BE2C (cell line): Measurements from ENCODE around the gene KCNT2.

Source experiments
- DNase-seq: peaks from one replicate; pipeline ENCODE4 v3.0.0-alpha.2; 2020
- H3K27me3 ChIP-seq: fragments of 250-450 bp; sonication (Bioruptor Pico); 2 replicates; pipeline ENCODE4 v1.5.1; 2020; ENCODE audit warnings: mild to moderate bottlenecking
- H3K36me3 ChIP-seq: fragments of 250-450 bp; sonication (Bioruptor Pico); 2 replicates; pipeline ENCODE4 v1.5.1; 2020; ENCODE audit warnings: mild to moderate bottlenecking
- H3K4me1 ChIP-seq: fragments of 250-450 bp; sonication (Bioruptor Pico); 2 replicates; pipeline ENCODE4 v1.5.1; 2020
- H3K4me3 ChIP-seq: 2 replicates; pipeline ENCODE4 v1.5.1; 2011; ENCODE audit warnings: low read depth, low read length
- H3K9me3 ChIP-seq: fragments of 250-450 bp; sonication (Bioruptor Pico); 2 replicates; pipeline ENCODE4 v1.5.1; 2020
- TF ChIP-seq, protein P1 (sequence below): IDR thresholded peaks from 2 replicates; pipeline ENCODE4 v1.5.1; 2012; ENCODE audit warnings: mild to moderate bottlenecking, low read depth, low read length

The KCNT2 gene

DNA sequence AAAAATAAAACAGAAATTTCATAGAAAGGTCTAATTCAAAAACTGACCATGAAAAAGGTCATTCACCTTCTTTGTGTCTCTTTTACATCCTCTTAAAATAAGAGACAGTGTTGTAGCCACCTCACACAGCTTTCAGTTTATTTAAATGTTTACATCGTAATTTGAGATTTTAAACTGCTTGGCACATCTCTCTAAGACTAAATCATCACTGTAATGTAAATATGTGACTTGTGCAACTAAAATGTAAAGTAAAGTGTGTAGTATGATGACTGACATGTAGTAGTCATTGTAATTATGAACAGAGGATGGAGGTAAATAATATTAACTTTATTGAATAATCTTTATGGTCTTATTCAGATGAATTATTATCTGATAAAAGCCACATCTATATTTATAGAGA is 283.9 kb downstream of the KCNT2 start:
- TF ChIP-seq, protein P1, sequence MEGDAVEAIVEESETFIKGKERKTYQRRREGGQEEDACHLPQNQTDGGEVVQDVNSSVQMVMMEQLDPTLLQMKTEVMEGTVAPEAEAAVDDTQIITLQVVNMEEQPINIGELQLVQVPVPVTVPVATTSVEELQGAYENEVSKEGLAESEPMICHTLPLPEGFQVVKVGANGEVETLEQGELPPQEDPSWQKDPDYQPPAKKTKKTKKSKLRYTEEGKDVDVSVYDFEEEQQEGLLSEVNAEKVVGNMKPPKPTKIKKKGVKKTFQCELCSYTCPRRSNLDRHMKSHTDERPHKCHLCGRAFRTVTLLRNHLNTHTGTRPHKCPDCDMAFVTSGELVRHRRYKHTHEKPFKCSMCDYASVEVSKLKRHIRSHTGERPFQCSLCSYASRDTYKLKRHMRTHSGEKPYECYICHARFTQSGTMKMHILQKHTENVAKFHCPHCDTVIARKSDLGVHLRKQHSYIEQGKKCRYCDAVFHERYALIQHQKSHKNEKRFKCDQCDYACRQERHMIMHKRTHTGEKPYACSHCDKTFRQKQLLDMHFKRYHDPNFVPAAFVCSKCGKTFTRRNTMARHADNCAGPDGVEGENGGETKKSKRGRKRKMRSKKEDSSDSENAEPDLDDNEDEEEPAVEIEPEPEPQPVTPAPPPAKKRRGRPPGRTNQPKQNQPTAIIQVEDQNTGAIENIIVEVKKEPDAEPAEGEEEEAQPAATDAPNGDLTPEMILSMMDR = no peak
- no peaks in the 10 kb centered on the region for H3K36me3 ChIP-seq
- H3K4me1 ChIP-seq = no peaks in the 10 kb centered on the region
- H3K9me3 ChIP-seq = no peaks in the 10 kb centered on the region
- no peaks in the 10 kb centered on the region for H3K27me3 ChIP-seq
- no peak for DNase-seq
- H3K4me3 ChIP-seq = no peak overlapping the region

DNA sequence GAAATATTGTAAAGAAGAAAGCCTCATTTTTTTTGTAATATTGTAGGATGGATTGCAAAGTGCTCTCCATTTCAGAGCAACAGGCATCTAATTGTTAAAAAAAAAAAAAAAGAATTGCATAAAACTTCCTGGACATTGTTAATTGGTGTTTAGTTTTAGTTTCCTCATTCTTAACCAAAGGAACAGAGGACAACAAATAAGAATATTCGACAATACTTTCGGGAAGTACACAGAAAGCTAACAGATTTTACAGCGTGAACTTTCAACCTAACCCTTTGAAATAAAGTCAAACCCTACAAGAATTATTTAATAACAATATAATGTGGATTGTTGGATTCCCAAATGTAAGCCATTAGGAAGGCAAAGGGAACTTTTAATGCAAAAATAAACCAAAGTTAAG is 284.4 kb downstream of the KCNT2 start:
- H3K27me3 ChIP-seq = no peaks in the 10 kb centered on the region
- TF ChIP-seq, protein P1 = no peak
- H3K9me3 ChIP-seq = no peaks in the 10 kb centered on the region
- H3K36me3 ChIP-seq = no peaks in the 10 kb centered on the region
- no peak for DNase-seq
- no peaks in the 10 kb centered on the region for H3K4me1 ChIP-seq
- no peak overlapping the region for H3K4me3 ChIP-seq

DNA sequence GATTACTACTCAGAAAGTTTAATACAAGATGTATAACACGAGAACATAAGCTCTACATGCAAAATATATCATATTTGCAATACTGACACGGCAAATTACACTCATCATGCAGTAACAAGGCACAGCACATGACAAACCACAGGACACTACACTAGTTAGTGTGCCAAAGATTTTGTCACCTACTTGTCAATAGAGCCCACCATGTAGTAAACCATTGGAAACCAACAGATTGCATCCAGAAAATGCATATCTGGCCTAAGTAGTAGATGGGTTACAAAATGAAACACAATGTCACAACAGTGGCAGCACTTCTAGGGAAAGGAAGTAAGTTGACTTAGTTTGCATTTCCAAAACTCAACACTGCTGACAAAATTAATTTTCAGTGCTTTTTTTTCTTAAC is 288.9 kb downstream of the KCNT2 start:
- TF ChIP-seq, protein P1 = no peak

DNA sequence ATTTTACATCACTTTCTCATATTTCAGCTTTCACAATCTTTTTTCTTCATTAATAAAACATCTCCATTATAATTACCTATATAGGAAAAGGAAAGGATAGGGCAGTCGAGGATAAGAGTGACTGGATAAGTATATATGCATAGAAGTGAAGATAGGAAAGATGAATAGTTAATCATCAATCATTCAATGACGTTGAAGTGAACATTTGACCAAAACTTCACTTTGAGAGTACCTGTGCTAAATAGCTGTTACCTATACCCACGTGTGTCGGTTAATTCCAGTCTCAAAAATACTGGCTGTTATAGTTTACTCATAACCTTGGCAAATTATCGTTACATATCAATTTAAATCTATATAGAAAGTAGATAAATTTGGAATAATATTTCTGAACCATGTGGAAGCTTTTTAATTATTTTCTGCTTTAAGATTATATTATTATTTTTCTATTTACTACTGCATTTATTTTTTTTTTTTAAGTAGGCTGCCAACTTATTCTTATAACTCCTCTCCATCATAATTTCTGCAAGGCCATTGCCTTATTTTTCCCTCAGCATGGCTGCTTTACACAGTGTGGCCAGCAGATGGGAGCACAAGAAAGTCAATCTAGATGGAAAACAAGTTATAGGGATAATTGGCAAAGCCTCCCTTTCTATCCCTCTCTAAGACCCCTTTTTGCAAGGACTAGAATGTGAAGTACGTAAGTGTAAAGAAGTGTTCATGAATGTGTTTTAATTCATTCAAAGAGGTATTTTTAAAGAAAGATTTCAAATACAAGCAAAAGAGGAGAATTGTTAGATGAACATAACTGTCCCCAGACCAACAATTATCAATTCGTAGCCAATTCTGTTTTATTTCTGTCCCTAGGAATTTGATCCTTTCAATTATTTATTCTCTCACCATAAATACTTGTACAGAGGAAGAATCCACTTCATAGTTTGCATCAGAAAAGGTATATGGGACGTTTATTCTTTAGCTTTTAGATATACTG is 290.4 kb downstream of the KCNT2 start:
- TF ChIP-seq, protein P1 = peak; percentile 85
- Histone ChIP-seq H3K4me3 (no peak overlapping the region), H3K36me3 (no peaks in the 10 kb centered on the region), H3K27me3 (no peaks in the 10 kb centered on the region), H3K9me3 (no peaks in the 10 kb centered on the region), H3K4me1 (no peaks in the 10 kb centered on the region)
- DNase-seq = peak; percentile 49

More for the DNA sequence above, 288.9 kb downstream of the KCNT2 start:
- Histone ChIP-seq H3K4me3 (no peak overlapping the region), H3K36me3 (no peaks in the 10 kb centered on the region), H3K27me3 (no peaks in the 10 kb centered on the region), H3K9me3 (no peaks in the 10 kb centered on the region), H3K4me1 (no peaks in the 10 kb centered on the region)
- no peak for DNase-seq

DNA sequence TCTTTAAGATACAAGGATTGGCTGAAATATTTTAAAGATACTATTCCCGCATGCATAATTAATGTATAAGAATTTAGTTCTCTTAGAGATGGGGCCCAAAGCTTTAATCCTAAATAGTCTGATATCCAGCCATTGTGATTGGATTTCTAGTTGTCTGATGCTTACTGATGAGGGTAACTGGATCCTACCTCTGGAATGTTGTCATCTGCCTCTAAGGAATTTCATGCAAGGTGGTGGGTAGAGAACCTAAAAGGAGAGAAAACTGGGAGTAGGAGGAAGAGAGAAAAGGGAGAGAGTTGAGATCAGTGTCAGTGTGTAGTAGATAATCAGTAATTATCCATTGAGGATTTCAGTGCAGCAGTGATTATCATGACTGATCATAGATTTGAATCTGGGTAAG is 295.5 kb downstream of the KCNT2 start:
- no peak for DNase-seq
- TF ChIP-seq, protein P1 = no peak
- H3K27me3 ChIP-seq = no peaks in the 10 kb centered on the region

DNA sequence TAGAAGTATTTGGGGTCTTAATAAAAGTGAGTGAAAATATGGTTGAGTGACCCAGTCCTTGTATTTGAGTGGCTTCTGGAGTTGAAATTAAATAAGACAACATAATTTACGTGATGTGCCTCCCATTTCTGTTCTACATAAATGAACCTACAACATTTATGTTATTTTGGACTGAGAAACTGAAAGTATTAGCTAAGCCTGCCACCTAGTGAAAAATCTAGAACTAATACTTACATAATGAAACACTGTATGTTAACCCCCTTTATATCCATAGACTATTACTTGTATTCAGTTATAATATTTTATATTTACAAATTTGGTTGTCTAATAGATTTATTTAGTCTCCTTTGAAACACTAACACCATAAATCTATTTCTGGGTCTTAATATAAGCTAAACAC is 298.9 kb downstream of the KCNT2 start:
- TF ChIP-seq, protein P1 = peak; percentile 28; the same call in 1 of the 2 replicates
- H3K36me3 ChIP-seq = no peaks in the 10 kb centered on the region
- DNase-seq = no peak
- H3K4me1 ChIP-seq = no peaks in the 10 kb centered on the region
- no peaks in the 10 kb centered on the region for H3K9me3 ChIP-seq
- H3K27me3 ChIP-seq = no peaks in the 10 kb centered on the region
- no peak overlapping the region for H3K4me3 ChIP-seq

More for the DNA sequence above, 295.5 kb downstream of the KCNT2 start:
- no peaks in the 10 kb centered on the region for H3K36me3 ChIP-seq
- no peak overlapping the region for H3K4me3 ChIP-seq
- H3K4me1 ChIP-seq = no peaks in the 10 kb centered on the region
- no peaks in the 10 kb centered on the region for H3K9me3 ChIP-seq
